GM23248 (cell line): ENCODE data around the gene TRAPPC12. TPM values are rescaled to one million over a fixed set of nuclear protein-coding genes. Genes with fewer than 3 reads are reported as not detected.

Experiments
- DNase-seq: peaks from one replicate; pipeline ENCODE4 v3.0.0-alpha.2; 2015
- H2AFZ ChIP-seq: fragments of 200-600 bp; sonication (generic); 2 replicates; pipeline ENCODE4 v1.6.1; 2016; ENCODE audit warnings: antibody characterized with exemption
- H3F3A ChIP-seq: fragments of 200-600 bp; sonication (generic); 2 replicates; pipeline ENCODE4 v1.6.1; 2016; ENCODE audit warnings: mild to moderate bottlenecking, antibody characterized with exemption, mixed run types; ENCODE audit not compliant: insufficient read depth
- H3K27ac ChIP-seq: fragments of 200-600 bp; sonication (generic); 2 replicates; pipeline ENCODE4 v1.5.1; 2016; ENCODE audit warnings: mild to moderate bottlenecking
- H3K27me3 ChIP-seq: fragments of 200-600 bp; sonication (generic); replicated peaks from 2 replicates; pipeline ENCODE4 v1.6.1; 2016; ENCODE audit warnings: mild to moderate bottlenecking; ENCODE audit not compliant: insufficient read depth
- H3K36me3 ChIP-seq: fragments of 200-600 bp; sonication (generic); 2 replicates; pipeline ENCODE4 v1.6.1; 2016; ENCODE audit warnings: low read depth, mild to moderate bottlenecking
- H3K4me1 ChIP-seq: fragments of 200-600 bp; sonication (generic); 2 replicates; pipeline ENCODE4 v1.6.1; 2016; ENCODE audit warnings: mild to moderate bottlenecking; ENCODE audit not compliant: insufficient read depth
- H3K4me2 ChIP-seq: fragments of 200-600 bp; sonication (generic); one replicate; pipeline ENCODE4 v1.6.1; 2016; ENCODE audit warnings: mild to moderate bottlenecking; ENCODE audit not compliant: unreplicated experiment
- H3K4me3 ChIP-seq: fragments of 200-600 bp; sonication (generic); 2 replicates; pipeline ENCODE4 v1.5.1; 2016; ENCODE audit warnings: mild to moderate bottlenecking
- H3K79me2 ChIP-seq: fragments of 200-600 bp; sonication (generic); 2 replicates; pipeline ENCODE4 v1.6.1; 2016; ENCODE audit warnings: mild to moderate bottlenecking; ENCODE audit not compliant: insufficient read depth
- H3K9ac ChIP-seq: fragments of 200-600 bp; sonication (generic); 2 replicates; pipeline ENCODE4 v1.6.1; 2016; ENCODE audit warnings: mild to moderate bottlenecking
- H3K9me2 ChIP-seq: fragments of 200-600 bp; sonication (generic); 2 replicates; pipeline ENCODE4 v1.6.1; 2016; ENCODE audit warnings: mixed run types, mild to moderate bottlenecking, moderate library complexity; ENCODE audit not compliant: insufficient read depth
- H3K9me3 ChIP-seq: fragments of 200-600 bp; sonication (generic); one replicate; pipeline ENCODE4 v1.6.1; 2017; ENCODE audit warnings: low read depth
- H4K20me1 ChIP-seq: fragments of 200-600 bp; sonication (generic); 2 replicates; pipeline ENCODE4 v1.6.0; 2016; ENCODE audit not compliant: insufficient read depth
- EZH2 ChIP-seq: fragments of 200-600 bp; sonication (generic); IDR thresholded peaks from 2 replicates; pipeline ENCODE4 v1.6.1; 2018; ENCODE audit warnings: antibody characterized with exemption, mild to moderate bottlenecking; ENCODE audit not compliant: insufficient read depth, poor library complexity, severe bottlenecking
- EZH2phosphoT487 ChIP-seq: fragments of 200-600 bp; sonication (generic); IDR thresholded peaks from 2 replicates; pipeline ENCODE4 v1.6.1; 2018; ENCODE audit warnings: antibody characterized with exemption, moderate library complexity, mild to moderate bottlenecking, low read depth; ENCODE audit not compliant: insufficient read depth
- WGBS, 2 experiments: methylation state at CpG; one replicate each; pipeline ENCODE4 v1.1.6; 2015 to 2017; ENCODE audit warnings: low lambda C conversion rate in 2 of 2, low coverage in 1 of 2; ENCODE audit errors: missing lambda C conversion rate in 2 of 2; 5-methylcytosine and 5-hydroxymethylcytosine counted together
- in situ Hi-C: fragments of 300-500 bp; cut with MboI; formaldehyde crosslinking; loops from 2 replicates; pipeline ENCODE4 v1.15.0; 2020
- polyA plus RNA-seq: library from polyadenylated mRNA; unstranded; fragments of >200 nt; fragmentation: Nextera tagmentation; extraction: Ambion mirVana; gene quantifications from 2 replicates; pipeline ENCODE4 v1.2.1, GENCODE V29; 2016
- total RNA-seq: library from RNA; depleted of rRNA; stranded (reverse); fragments of >200 nt; shearing (Covaris generic); gene quantifications from 2 replicates; pipeline ENCODE4 v1.2.3, GENCODE V29; 2014

The TRAPPC12 gene
- total and polyA plus RNA-seq, 2 experiments from 2014 or later, result 29.3 to 48.1 TPM

- no peak overlapping the region for H2AFZ ChIP-seq
- peaks cover 22% of the 10 kb centered on the region for H3K36me3 ChIP-seq
- no peaks in the 10 kb centered on the region for H3K9me2 ChIP-seq
- in situ Hi-C loops, result no loop called here
- H3K27me3 ChIP-seq, result no peaks in the 10 kb centered on the region
- H3K4me2 ChIP-seq, result no peak overlapping the region
- H3K79me2 ChIP-seq, result peaks cover 96% of the 10 kb centered on the region
- 98 to 100% methylated on average over 28 of the region's 29 CpGs for WGBS, 2 experiments
- H4K20me1 ChIP-seq, result no peaks in the 10 kb centered on the region
- no peak overlapping the region for H3K9ac ChIP-seq
- TF ChIP-seq EZH2phosphoT487 (no peak), EZH2 (no peak)
- no peak overlapping the region for H3K27ac ChIP-seq
- H3F3A ChIP-seq, result no peaks in the 10 kb centered on the region
- DNase-seq, result no peak
- no peak overlapping the region for H3K4me3 ChIP-seq
- H3K9me3 ChIP-seq, result no peaks in the 10 kb centered on the region
- no peaks in the 10 kb centered on the region for H3K4me1 ChIP-seq
Measured at GRCh38 chr2:3389193-3389592, 9.7 kb downstream of the TRAPPC12 start.

DNA sequence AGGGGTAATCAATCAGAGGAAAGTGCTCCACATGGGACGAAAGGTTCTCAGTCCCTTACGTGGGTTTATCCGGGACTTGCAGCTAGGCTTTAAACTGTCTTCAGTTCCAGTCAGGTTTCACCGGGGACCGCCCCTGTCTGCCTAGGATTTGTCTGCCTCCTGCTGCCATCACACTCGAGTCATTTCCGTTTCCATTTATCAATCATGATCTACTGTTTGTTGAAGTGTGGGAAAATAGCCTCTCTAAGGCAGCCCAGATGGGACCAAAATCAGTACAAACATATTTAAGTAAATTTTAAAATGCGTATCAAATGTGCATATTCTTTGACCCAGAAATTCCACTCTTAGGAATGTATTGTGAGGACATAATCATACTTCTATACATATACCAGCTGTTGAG lies 10.5 kb downstream of the TRAPPC12 start:
- Histone ChIP-seq H3K36me3 (peaks cover 22% of the 10 kb centered on the region; the same call in 1 of the 2 replicates), H3K27me3 (no peaks in the 10 kb centered on the region), H3K9ac (no peak overlapping the region), H4K20me1 (no peaks in the 10 kb centered on the region), H3K4me3 (no peak overlapping the region), H3F3A (no peaks in the 10 kb centered on the region), H3K4me2 (no peak overlapping the region), H3K27ac (no peak overlapping the region), H3K79me2 (peaks cover 93% of the 10 kb centered on the region), H3K4me1 (no peaks in the 10 kb centered on the region), H2AFZ (no peak overlapping the region), H3K9me2 (no peaks in the 10 kb centered on the region), H3K9me3 (no peaks in the 10 kb centered on the region)
- WGBS, 2 experiments, result 93 to 95% methylated on average over 8 of the region's 8 CpGs
- in situ Hi-C loops, result no loop called here
- no peak for DNase-seq
- TF ChIP-seq EZH2phosphoT487 (no peak), EZH2 (no peak)

GRCh38 chr2:3392216-3392615 lies 12.7 kb downstream of the TRAPPC12 start:
- peaks cover 93% of the 10 kb centered on the region for H3K79me2 ChIP-seq
- no peaks in the 10 kb centered on the region for H3F3A ChIP-seq
- H3K4me2 ChIP-seq, result no peak overlapping the region
- H3K36me3 ChIP-seq, result peaks cover 24% of the 10 kb centered on the region; the same call in 1 of the 2 replicates
- H3K4me3 ChIP-seq, result no peak overlapping the region
- H3K9me3 ChIP-seq, result no peaks in the 10 kb centered on the region
- no peak for DNase-seq
- H3K9me2 ChIP-seq, result no peaks in the 10 kb centered on the region
- WGBS, 2 experiments, result 98 to 99% methylated on average over 4 of the region's 4 CpGs
- no peaks in the 10 kb centered on the region for H3K4me1 ChIP-seq
- no peaks in the 10 kb centered on the region for H3K27me3 ChIP-seq
- H3K9ac ChIP-seq, result no peak overlapping the region
- H3K27ac ChIP-seq, result no peak overlapping the region
- H2AFZ ChIP-seq, result no peak overlapping the region
- in situ Hi-C loops, result no loop called here
- no peaks in the 10 kb centered on the region for H4K20me1 ChIP-seq
- TF ChIP-seq EZH2, result no peak

DNA sequence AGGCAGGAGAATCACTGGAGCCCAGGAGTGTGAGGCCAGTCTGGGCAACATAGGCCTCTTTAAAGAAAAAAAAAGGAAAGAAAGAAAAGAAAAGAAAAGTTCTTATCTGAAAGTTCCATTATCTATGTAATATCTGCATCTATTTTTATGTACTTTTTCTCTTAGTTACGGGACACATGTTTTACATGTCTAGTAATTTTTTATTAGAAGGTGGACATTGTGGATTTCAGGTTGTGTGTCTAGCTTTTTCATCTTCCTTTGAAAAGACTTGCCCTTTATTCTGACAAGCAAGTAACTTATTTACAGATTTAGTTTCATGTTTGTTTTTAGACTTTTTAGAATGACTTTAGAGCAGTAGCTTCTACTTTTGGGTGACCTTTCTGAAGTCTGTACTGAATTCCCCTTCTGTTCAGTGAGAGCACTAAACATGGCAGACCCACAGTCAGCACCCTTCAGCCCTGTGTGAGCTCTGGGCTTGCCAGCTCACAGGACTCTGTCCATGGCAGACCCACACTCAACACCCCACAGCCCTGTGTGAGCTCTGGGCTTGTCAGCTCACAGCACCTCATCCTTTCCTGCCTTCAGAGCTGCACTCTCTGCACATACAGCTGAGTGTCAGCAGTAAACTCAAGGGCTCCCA lies 17.5 kb downstream of the TRAPPC12 start:
- Histone ChIP-seq H3K9me2 (no peaks in the 10 kb centered on the region), H3K9ac (no peak overlapping the region), H3K27ac (no peak overlapping the region), H3K4me3 (no peak overlapping the region), H3K9me3 (no peaks in the 10 kb centered on the region), H3K4me1 (no peaks in the 10 kb centered on the region), H3K79me2 (peaks cover 94% of the 10 kb centered on the region), H3K4me2 (no peak overlapping the region), H3K36me3 (peaks cover 15% of the 10 kb centered on the region; the same call in 1 of the 2 replicates), H3K27me3 (no peaks in the 10 kb centered on the region), H3F3A (no peaks in the 10 kb centered on the region), H2AFZ (no peak overlapping the region), H4K20me1 (no peaks in the 10 kb centered on the region)
- in situ Hi-C loops, result no loop called here
- WGBS, 2 experiments, result 92 to 98% methylated on average over 1 of the region's 1 CpG
- TF ChIP-seq EZH2phosphoT487, result no peak
- TF ChIP-seq EZH2, result no peak
- DNase-seq, result no peak
